ENCODE data around the gene RGS6. TPM values are rescaled to one million over a fixed set of nuclear protein-coding genes. Genes with fewer than 3 reads are reported as not detected.

RGS6 gene
- total RNA-seq, 1 experiment from 2014 or later, result not detected

GRCh38 chr14:71995741-71996140 is 63.5 kb downstream of the RGS6 start:
- no peak for DNase-seq
- no peaks in the 10 kb centered on the region for H3K36me3 Mint-ChIP-seq (ENCODE audit: insufficient read depth, unreplicated experiment)
- no peak overlapping the region for H3K4me3 Mint-ChIP-seq (ENCODE audit: low read depth, unreplicated experiment)
- peaks cover 6% of the 10 kb centered on the region for H3K27me3 Mint-ChIP-seq (ENCODE audit: unreplicated experiment)
- no TSS peak for BruUV-seq (replicated peaks)
- H3K4me1 Mint-ChIP-seq (ENCODE audit: low read depth, unreplicated experiment), result no peaks in the 10 kb centered on the region
- peaks cover 6% of the 10 kb centered on the region for H3K9me3 Mint-ChIP-seq (ENCODE audit: low read depth, unreplicated experiment)
- TF ChIP-seq CTCF (IDR thresholded peaks at IDR 0.05; ENCODE audit: unreplicated experiment), result no peak
- intact Hi-C loops (cut with micrococcal nuclease; ENCODE audit: unreplicated experiment), result no loop called here
- CTCF ChIA-PET, result no interaction called here
- no peak overlapping the region for H3K27ac Mint-ChIP-seq (ENCODE audit: unreplicated experiment)

GRCh38 chr14:71996610-71997009 is 64.4 kb downstream of the RGS6 start:
- no peak overlapping the region for H3K27ac Mint-ChIP-seq (ENCODE audit: unreplicated experiment)
- no peaks in the 10 kb centered on the region for H3K27me3 Mint-ChIP-seq (ENCODE audit: unreplicated experiment)
- H3K9me3 Mint-ChIP-seq (ENCODE audit: low read depth, unreplicated experiment), result peaks cover 6% of the 10 kb centered on the region
- DNase-seq, result no peak
- no peak overlapping the region for H3K4me3 Mint-ChIP-seq (ENCODE audit: low read depth, unreplicated experiment)
- intact Hi-C loops (cut with micrococcal nuclease; ENCODE audit: unreplicated experiment), result no loop called here
- H3K36me3 Mint-ChIP-seq (ENCODE audit: insufficient read depth, unreplicated experiment), result no peaks in the 10 kb centered on the region
- CTCF ChIA-PET, result interaction anchor here (0.6 kb wide), 1 partner anchor 1267 kb away, joined by 7 read pairs; no protein-coding TSS in a partner anchor
- TF ChIP-seq CTCF (IDR thresholded peaks at IDR 0.05; ENCODE audit: unreplicated experiment), result no peak
- BruUV-seq (replicated peaks), result no TSS peak
- H3K4me1 Mint-ChIP-seq (ENCODE audit: low read depth, unreplicated experiment), result no peaks in the 10 kb centered on the region

GRCh38 chr14:72000907-72001306 is 68.7 kb downstream of the RGS6 start:
- intact Hi-C loops (cut with micrococcal nuclease; ENCODE audit: unreplicated experiment), result no loop called here
- Mint-ChIP-seq H3K4me1 (ENCODE audit: low read depth, unreplicated experiment) (no peaks in the 10 kb centered on the region), H3K4me3 (ENCODE audit: low read depth, unreplicated experiment) (no peak overlapping the region), H3K9me3 (ENCODE audit: low read depth, unreplicated experiment) (peaks cover 6% of the 10 kb centered on the region), H3K27ac (ENCODE audit: unreplicated experiment) (no peak overlapping the region), H3K27me3 (ENCODE audit: unreplicated experiment) (no peaks in the 10 kb centered on the region), H3K36me3 (ENCODE audit: insufficient read depth, unreplicated experiment) (no peaks in the 10 kb centered on the region)
- DNase-seq, result no peak
- BruUV-seq (replicated peaks), result no TSS peak
- CTCF ChIA-PET, result no interaction called here
- TF ChIP-seq CTCF (IDR thresholded peaks at IDR 0.05; ENCODE audit: unreplicated experiment), result no peak

GRCh38 chr14:72002731-72003130 is 70.5 kb downstream of the RGS6 start:
- Mint-ChIP-seq H3K27ac (ENCODE audit: unreplicated experiment) (no peak overlapping the region), H3K9me3 (ENCODE audit: low read depth, unreplicated experiment) (peaks cover 6% of the 10 kb centered on the region), H3K4me1 (ENCODE audit: low read depth, unreplicated experiment) (no peaks in the 10 kb centered on the region), H3K27me3 (ENCODE audit: unreplicated experiment) (no peaks in the 10 kb centered on the region), H3K4me3 (ENCODE audit: low read depth, unreplicated experiment) (no peak overlapping the region), H3K36me3 (ENCODE audit: insufficient read depth, unreplicated experiment) (no peaks in the 10 kb centered on the region)
- CTCF ChIA-PET, result interaction anchor here (0.6 kb wide), 1 partner anchor 60 kb away, joined by 3 read pairs; no protein-coding TSS in a partner anchor
- intact Hi-C loops (cut with micrococcal nuclease; ENCODE audit: unreplicated experiment), result no loop called here
- BruUV-seq (replicated peaks), result no TSS peak
- DNase-seq, result no peak
- no peak for TF ChIP-seq CTCF (IDR thresholded peaks at IDR 0.05; ENCODE audit: unreplicated experiment)
